SIG-M5 (cell line): ENCODE results near the gene S100Z.
"Not testable (repeated sequence)": the region's sequence is repeated elsewhere in the genome, so short reads cannot be mapped to it uniquely, and the experiment has no call there.

Experiments used
- DNase-seq: peaks from one replicate; lab custom pipeline; 2025; lab: John Stamatoyannopoulos, UW

Gene S100Z

GRCh38 chr5:76826416-76826815 lies 23.4 kb upstream of the S100Z start:
- DNase-seq = not testable (repeated sequence)

- no peak for DNase-seq
Measured at GRCh38 chr5:76831110-76831452, 18.7 kb upstream of the S100Z start.

GRCh38 chr5:76836181-76836580 lies 13.6 kb upstream of the S100Z start:
- no peak for DNase-seq

- DNase-seq = no peak
Measured at GRCh38 chr5:76836585-76836984, 13.2 kb upstream of the S100Z start.

- DNase-seq = no peak
Measured at GRCh38 chr5:76838481-76839261, 11.1 kb upstream of the S100Z start.

GRCh38 chr5:76841361-76841760 lies 8.5 kb upstream of the S100Z start:
- DNase-seq = no peak

- no peak for DNase-seq
Measured at GRCh38 chr5:76845890-76846289, 3.9 kb upstream of the S100Z start.

GRCh38 chr5:76850543-76851145 lies 830 bp downstream of the S100Z start:
- DNase-seq = no peak

GRCh38 chr5:76851728-76852369 lies 2.0 kb downstream of the S100Z start:
- no peak for DNase-seq

- DNase-seq = no peak
Measured at GRCh38 chr5:76852772-76853171, 3.0 kb downstream of the S100Z start.

- not testable (repeated sequence) for DNase-seq
Measured at GRCh38 chr5:76853741-76854140, 3.9 kb downstream of the S100Z start.

- no peak for DNase-seq
Measured at GRCh38 chr5:76854644-76855043, 4.8 kb downstream of the S100Z start.

GRCh38 chr5:76855501-76855900 lies 5.7 kb downstream of the S100Z start:
- not testable (repeated sequence) for DNase-seq

GRCh38 chr5:76855961-76856360 lies 6.1 kb downstream of the S100Z start:
- DNase-seq = no peak

- DNase-seq = not testable (repeated sequence)
Measured at GRCh38 chr5:76856800-76857199, 7.0 kb downstream of the S100Z start.

- DNase-seq = no peak
Measured at GRCh38 chr5:76859591-76860247, 9.9 kb downstream of the S100Z start.

- DNase-seq = no peak
Measured at GRCh38 chr5:76861612-76862011, 11.8 kb downstream of the S100Z start.

GRCh38 chr5:76863001-76863400 lies 13.2 kb downstream of the S100Z start:
- no peak for DNase-seq

GRCh38 chr5:76866503-76866902 lies 16.7 kb downstream of the S100Z start:
- no peak for DNase-seq

- no peak for DNase-seq
Measured at GRCh38 chr5:76867038-76867437, 17.2 kb downstream of the S100Z start.

GRCh38 chr5:76867827-76868693 lies 18.2 kb downstream of the S100Z start:
- DNase-seq = no peak

GRCh38 chr5:76870046-76870445 lies 20.2 kb downstream of the S100Z start:
- DNase-seq = no peak
